Glutamatergic neuron (in vitro differentiated cells): Measurements from ENCODE around the gene JAG1. TPM values are rescaled to one million over a fixed set of nuclear protein-coding genes. Genes with fewer than 3 reads are reported as not detected.

Source experiments
- DNase-seq: peaks from one replicate; pipeline ENCODE4 v3.0.0; 2022
- H3K27ac Mint-ChIP-seq: one replicate; pipeline ENCODE4 v1.8.0; 2020; ENCODE audit warnings: mild to moderate bottlenecking, mixed read lengths, inconsistent platforms; ENCODE audit not compliant: unreplicated experiment
- H3K27me3 Mint-ChIP-seq: one replicate; pipeline ENCODE4 v1.8.0; 2020; ENCODE audit warnings: mild to moderate bottlenecking, moderate library complexity, mixed read lengths, inconsistent platforms; ENCODE audit not compliant: unreplicated experiment
- H3K36me3 Mint-ChIP-seq: one replicate; pipeline ENCODE4 v1.8.0; 2020; ENCODE audit warnings: mild to moderate bottlenecking, mixed read lengths, inconsistent platforms; ENCODE audit not compliant: unreplicated experiment
- H3K4me1 Mint-ChIP-seq: one replicate; pipeline ENCODE4 v1.8.0; 2020; ENCODE audit warnings: mild to moderate bottlenecking, low read depth, mixed read lengths, inconsistent platforms; ENCODE audit not compliant: unreplicated experiment
- H3K4me3 Mint-ChIP-seq: one replicate; pipeline ENCODE4 v1.8.0; 2020; ENCODE audit warnings: mild to moderate bottlenecking, mixed read lengths, inconsistent platforms; ENCODE audit not compliant: unreplicated experiment
- H3K9me3 Mint-ChIP-seq: one replicate; pipeline ENCODE4 v1.8.0; 2020; ENCODE audit warnings: mild to moderate bottlenecking, moderate library complexity, mixed read lengths, inconsistent platforms; ENCODE audit not compliant: unreplicated experiment
- CTCF ChIP-seq: fragments of 200-600 bp; sonication (generic); IDR thresholded peaks from one replicate; pipeline ENCODE4 v1.5.0; 2021; ENCODE audit not compliant: partially characterized antibody, unreplicated experiment
- total RNA-seq: library from RNA; stranded (reverse); fragmentation: NEBNext Ultra II Directional; extraction: Animal tissue kit (Norgen Biotek cat#: 25700); gene quantifications from one replicate; pipeline ENCODE4 v1.2.1, GENCODE V29; 2021; ENCODE audit not compliant: unreplicated experiment

JAG1 gene
- total RNA-seq, 1 donor from 2014 or later = 11.4 TPM

- peaks cover 3% of the 10 kb centered on the region for H3K27me3 Mint-ChIP-seq
- H3K27ac Mint-ChIP-seq = no peak overlapping the region
- DNase-seq = no peak
These were observed 46.9 kb downstream of the JAG1 start for GRCh38 chr20:10626896-10627295.

GRCh38 chr20:10625641-10626040 is 48.2 kb downstream of the JAG1 start:
- Mint-ChIP-seq H3K4me1 (peaks cover 25% of the 10 kb centered on the region), H3K27ac (no peak overlapping the region)

More at GRCh38 chr20:10626896-10627295, 46.9 kb downstream of the JAG1 start:
- TF ChIP-seq CTCF = no peak
- Mint-ChIP-seq H3K36me3 (no peaks in the 10 kb centered on the region), H3K4me1 (peaks cover 25% of the 10 kb centered on the region), H3K4me3 (no peak overlapping the region), H3K9me3 (no peaks in the 10 kb centered on the region)

DNA sequence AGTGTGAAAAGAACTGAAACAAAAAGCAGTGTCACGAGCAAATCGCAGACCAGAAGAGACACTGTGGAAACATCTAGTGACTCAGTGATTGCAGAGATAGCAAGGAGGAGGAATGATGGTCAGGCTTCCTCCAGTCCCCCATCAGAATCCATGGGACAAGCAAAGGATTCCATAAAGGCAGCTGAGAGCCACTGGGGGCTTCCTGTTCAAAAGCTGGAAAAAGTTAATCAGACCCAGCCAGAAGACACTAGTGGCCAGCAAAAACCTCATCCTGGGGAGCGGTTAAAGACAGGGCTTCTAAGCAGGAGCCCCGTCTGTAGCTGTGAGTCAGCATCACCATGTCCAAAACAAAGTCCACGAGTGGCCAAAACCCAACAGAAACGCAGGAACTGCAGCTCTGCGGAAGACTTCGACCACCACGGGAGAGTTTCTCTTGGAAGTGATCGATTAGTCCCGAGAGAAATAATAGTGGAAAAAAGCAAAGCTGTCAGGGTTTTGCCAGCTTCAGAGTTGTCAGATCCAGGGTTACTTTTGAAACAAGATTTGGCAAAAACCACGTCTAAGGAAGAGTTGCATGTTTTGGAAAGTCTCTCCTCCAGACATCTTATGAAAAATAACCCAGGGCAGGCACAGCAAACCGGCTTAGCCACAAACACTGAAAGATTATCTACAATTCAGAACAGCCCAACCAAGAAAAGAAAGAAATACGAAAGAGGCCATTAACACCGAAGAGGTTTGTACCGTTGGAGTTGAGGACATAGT is 51.0 kb downstream of the JAG1 start:
- no peak for TF ChIP-seq CTCF
- Mint-ChIP-seq H3K9me3 (no peaks in the 10 kb centered on the region), H3K4me1 (peaks cover 20% of the 10 kb centered on the region), H3K27me3 (no peaks in the 10 kb centered on the region), H3K36me3 (no peaks in the 10 kb centered on the region), H3K4me3 (no peak overlapping the region), H3K27ac (no peak overlapping the region)
- no peak for DNase-seq

More at GRCh38 chr20:10625641-10626040, 48.2 kb downstream of the JAG1 start:
- no peak overlapping the region for H3K4me3 Mint-ChIP-seq
- H3K9me3 Mint-ChIP-seq = no peaks in the 10 kb centered on the region
- no peak for DNase-seq
- peaks cover 3% of the 10 kb centered on the region for H3K27me3 Mint-ChIP-seq
- TF ChIP-seq CTCF = no peak
- H3K36me3 Mint-ChIP-seq = no peaks in the 10 kb centered on the region

DNA sequence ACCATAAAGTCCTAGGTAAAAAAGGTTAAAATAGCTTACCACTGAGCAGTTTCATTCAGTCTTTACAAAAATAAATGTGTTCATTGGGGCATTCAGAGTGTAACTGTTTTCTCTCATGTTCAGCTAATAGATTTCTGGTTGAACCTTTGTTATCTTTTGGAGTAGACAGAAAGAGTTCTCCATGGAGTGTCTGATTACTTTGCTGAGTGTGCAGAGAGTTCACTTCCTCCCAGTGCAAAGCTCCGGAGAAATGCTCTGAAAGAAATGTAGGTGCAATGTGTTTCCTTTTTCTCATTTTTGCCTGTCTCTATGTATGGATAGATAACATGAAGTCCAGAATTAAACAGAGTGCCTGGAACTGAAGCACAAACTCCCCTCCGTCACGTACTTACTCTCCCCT is 52.6 kb downstream of the JAG1 start:
- H3K4me1 Mint-ChIP-seq = peaks cover 11% of the 10 kb centered on the region
- no peaks in the 10 kb centered on the region for H3K9me3 Mint-ChIP-seq
- no peak for DNase-seq
- no peaks in the 10 kb centered on the region for H3K27me3 Mint-ChIP-seq
- no peak overlapping the region for H3K27ac Mint-ChIP-seq
- H3K4me3 Mint-ChIP-seq = no peak overlapping the region
- no peaks in the 10 kb centered on the region for H3K36me3 Mint-ChIP-seq
- no peak for TF ChIP-seq CTCF

GRCh38 chr20:10619427-10619826 is 54.4 kb downstream of the JAG1 start:
- Mint-ChIP-seq H3K4me3 (no peak overlapping the region), H3K27ac (peak overlapping the region; percentile 74), H3K9me3 (no peaks in the 10 kb centered on the region), H3K36me3 (no peaks in the 10 kb centered on the region), H3K27me3 (no peaks in the 10 kb centered on the region), H3K4me1 (peaks cover 11% of the 10 kb centered on the region)
- TF ChIP-seq CTCF = no peak
- DNase-seq = no peak
